ENCODE data around the gene PCDHGB4.
"Not testable (repeated sequence)": the region's sequence is repeated elsewhere in the genome, so short reads cannot be mapped to it uniquely, and the experiment has no call there.

Gene PCDHGB4

DNA sequence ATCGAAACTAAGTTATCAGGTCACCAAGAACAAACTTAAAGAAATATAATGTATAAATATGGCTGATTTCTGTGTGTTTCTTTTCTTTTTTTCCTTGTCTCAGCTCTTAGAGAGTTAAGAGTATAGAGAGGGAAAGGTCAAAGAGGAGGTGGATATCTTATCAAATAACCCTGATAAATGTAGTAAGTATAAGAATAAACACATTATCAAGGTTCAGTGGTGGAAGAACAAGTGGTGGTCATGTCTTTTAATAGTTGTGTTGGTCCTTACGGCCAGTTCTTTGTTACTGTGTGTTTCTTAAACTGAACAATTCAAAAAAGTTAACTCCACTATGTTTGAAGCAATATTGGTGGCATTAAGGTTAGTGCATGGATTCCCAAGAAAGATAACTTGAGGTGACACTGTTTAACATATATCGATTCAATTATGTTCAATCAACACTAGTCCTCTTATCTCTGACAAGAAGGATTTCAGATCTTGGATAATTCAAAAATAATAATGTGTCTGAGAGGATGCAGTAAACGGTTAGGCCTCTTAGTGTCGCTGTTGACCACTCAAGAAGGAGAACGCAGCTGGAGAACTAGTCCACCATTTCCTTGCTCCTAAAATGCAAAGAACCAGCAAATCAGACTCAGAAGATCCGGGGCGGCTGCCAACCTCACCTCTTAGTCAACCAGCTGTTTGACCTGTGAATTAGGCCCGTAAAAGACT lies 44.1 kb upstream of the PCDHGB4 start, which contains the start of gene PCDHGA3:
TSS of gene PCDHGA3 (plus strand) at position 588 of the 711 bp plus-strand sequence. CDS start 205 bp downstream, outside the sequence.
- Histone ChIP-seq H3K4me3 (ENCODE audit: low read length) (no peak within 1 kb of the TSS), H3K4me2 (ENCODE audit: low read depth, low read length) (no peak within 1 kb of the TSS), H4K20me1 (ENCODE audit: insufficient read depth, low read length) (no peaks in the 10 kb centered on the region), H3K9me3 (replicated peaks; ENCODE audit: insufficient read depth, low read length) (no peaks in the 10 kb centered on the region), H3F3A (ENCODE audit: insufficient read depth, low read length) (no peaks in the 10 kb centered on the region), H3K36me3 (replicated peaks; ENCODE audit: insufficient read depth, low read length) (no peaks in the 10 kb centered on the region), H3K27ac (ENCODE audit: low read length) (no peak within 1 kb of the TSS), H3K9me2 (replicated peaks; ENCODE audit: insufficient read depth, low read length) (no peaks in the 10 kb centered on the region), H3K4me1 (ENCODE audit: low read length) (no peaks in the 10 kb centered on the region), H2AFZ (ENCODE audit: low read length) (no peak within 1 kb of the TSS), H3K79me2 (ENCODE audit: low read length) (no peaks in the 10 kb centered on the region), H3K27me3 (replicated peaks; ENCODE audit: insufficient read depth, low read length) (no peaks in the 10 kb centered on the region; the same call in 1 of the 2 replicates), H3K9ac (ENCODE audit: low read length) (no peak within 1 kb of the TSS)
- peak; percentile 38 for DNase-seq
- TF ChIP-seq, protein P1, sequence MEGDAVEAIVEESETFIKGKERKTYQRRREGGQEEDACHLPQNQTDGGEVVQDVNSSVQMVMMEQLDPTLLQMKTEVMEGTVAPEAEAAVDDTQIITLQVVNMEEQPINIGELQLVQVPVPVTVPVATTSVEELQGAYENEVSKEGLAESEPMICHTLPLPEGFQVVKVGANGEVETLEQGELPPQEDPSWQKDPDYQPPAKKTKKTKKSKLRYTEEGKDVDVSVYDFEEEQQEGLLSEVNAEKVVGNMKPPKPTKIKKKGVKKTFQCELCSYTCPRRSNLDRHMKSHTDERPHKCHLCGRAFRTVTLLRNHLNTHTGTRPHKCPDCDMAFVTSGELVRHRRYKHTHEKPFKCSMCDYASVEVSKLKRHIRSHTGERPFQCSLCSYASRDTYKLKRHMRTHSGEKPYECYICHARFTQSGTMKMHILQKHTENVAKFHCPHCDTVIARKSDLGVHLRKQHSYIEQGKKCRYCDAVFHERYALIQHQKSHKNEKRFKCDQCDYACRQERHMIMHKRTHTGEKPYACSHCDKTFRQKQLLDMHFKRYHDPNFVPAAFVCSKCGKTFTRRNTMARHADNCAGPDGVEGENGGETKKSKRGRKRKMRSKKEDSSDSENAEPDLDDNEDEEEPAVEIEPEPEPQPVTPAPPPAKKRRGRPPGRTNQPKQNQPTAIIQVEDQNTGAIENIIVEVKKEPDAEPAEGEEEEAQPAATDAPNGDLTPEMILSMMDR (IDR thresholded peaks at IDR 0.05; ENCODE audit: low read length) = peak; percentile 37
- TF ChIP-seq EZH2 (optimal IDR thresholded peaks at IDR 0.05; ENCODE audit: low read depth, low read length) (no peak), EZH2phosphoT487 (IDR thresholded peaks at IDR 0.05; ENCODE audit: low read length) (no peak)

DNA sequence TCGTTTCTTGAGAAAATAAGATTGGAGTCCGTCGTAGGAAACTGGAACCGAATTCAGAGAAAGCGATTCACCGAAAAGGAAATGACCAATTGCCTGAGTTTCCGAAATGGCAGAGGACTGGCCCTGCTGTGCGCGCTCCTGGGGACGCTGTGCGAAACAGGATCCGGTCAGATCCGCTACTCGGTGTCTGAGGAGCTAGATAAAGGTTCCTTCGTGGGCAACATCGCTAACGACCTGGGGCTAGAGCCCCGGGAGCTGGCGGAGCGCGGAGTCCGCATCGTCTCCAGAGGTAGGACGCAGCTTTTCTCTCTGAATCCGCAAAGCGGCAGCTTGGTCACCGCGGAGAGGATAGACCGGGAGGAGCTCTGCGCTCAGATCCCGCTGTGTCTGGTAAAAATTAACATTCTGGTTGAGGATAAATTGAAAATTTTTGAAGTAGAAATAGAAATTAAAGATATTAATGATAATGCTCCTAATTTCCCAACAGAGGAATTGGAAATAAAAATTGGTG lies 43.5 kb upstream of the PCDHGB4 start:
- Histone ChIP-seq H3K79me2 (ENCODE audit: low read length) (no peaks in the 10 kb centered on the region), H3K4me1 (ENCODE audit: low read length) (no peaks in the 10 kb centered on the region), H3F3A (ENCODE audit: insufficient read depth, low read length) (no peaks in the 10 kb centered on the region), H3K9ac (ENCODE audit: low read length) (no peak overlapping the region), H3K9me3 (replicated peaks; ENCODE audit: insufficient read depth, low read length) (no peaks in the 10 kb centered on the region), H2AFZ (ENCODE audit: low read length) (no peak overlapping the region), H3K9me2 (replicated peaks; ENCODE audit: insufficient read depth, low read length) (no peaks in the 10 kb centered on the region), H3K4me3 (ENCODE audit: low read length) (no peak overlapping the region), H3K4me2 (ENCODE audit: low read depth, low read length) (no peak overlapping the region), H3K27me3 (replicated peaks; ENCODE audit: insufficient read depth, low read length) (no peaks in the 10 kb centered on the region; the same call in 1 of the 2 replicates), H3K36me3 (replicated peaks; ENCODE audit: insufficient read depth, low read length) (no peaks in the 10 kb centered on the region), H3K27ac (ENCODE audit: low read length) (no peak overlapping the region), H4K20me1 (ENCODE audit: insufficient read depth, low read length) (no peaks in the 10 kb centered on the region)
- TF ChIP-seq, protein P1 (IDR thresholded peaks at IDR 0.05; ENCODE audit: low read length) = no peak
- TF ChIP-seq EZH2phosphoT487 (IDR thresholded peaks at IDR 0.05; ENCODE audit: low read length) (no peak), EZH2 (optimal IDR thresholded peaks at IDR 0.05; ENCODE audit: low read depth, low read length) (no peak)
- no peak for DNase-seq

DNA sequence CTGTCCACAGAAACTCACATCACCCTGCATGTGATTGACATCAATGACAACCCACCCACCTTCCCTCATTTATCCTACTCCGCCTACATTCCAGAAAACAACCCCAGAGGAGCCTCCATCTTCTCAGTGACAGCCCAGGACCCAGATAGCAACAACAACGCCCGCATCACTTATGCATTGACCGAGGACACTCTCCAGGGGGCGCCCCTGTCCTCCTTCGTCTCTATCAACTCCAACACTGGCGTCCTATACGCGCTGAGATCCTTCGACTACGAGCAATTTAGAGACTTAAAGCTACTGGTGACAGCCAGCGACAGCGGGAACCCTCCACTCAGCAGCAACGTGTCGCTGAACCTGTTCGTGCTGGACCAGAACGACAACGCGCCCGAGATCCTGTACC lies 42.2 kb upstream of the PCDHGB4 start:
- Histone ChIP-seq H3K36me3 (replicated peaks; ENCODE audit: insufficient read depth, low read length) (no peaks in the 10 kb centered on the region), H3K79me2 (ENCODE audit: low read length) (no peaks in the 10 kb centered on the region), H3K4me1 (ENCODE audit: low read length) (no peaks in the 10 kb centered on the region), H3K27ac (ENCODE audit: low read length) (no peak overlapping the region), H3K27me3 (replicated peaks; ENCODE audit: insufficient read depth, low read length) (no peaks in the 10 kb centered on the region; the same call in 1 of the 2 replicates), H2AFZ (ENCODE audit: low read length) (no peak overlapping the region), H3F3A (ENCODE audit: insufficient read depth, low read length) (no peaks in the 10 kb centered on the region), H3K4me3 (ENCODE audit: low read length) (no peak overlapping the region), H3K9ac (ENCODE audit: low read length) (no peak overlapping the region), H3K4me2 (ENCODE audit: low read depth, low read length) (no peak overlapping the region), H3K9me2 (replicated peaks; ENCODE audit: insufficient read depth, low read length) (no peaks in the 10 kb centered on the region), H4K20me1 (ENCODE audit: insufficient read depth, low read length) (no peaks in the 10 kb centered on the region), H3K9me3 (replicated peaks; ENCODE audit: insufficient read depth, low read length) (no peaks in the 10 kb centered on the region)
- TF ChIP-seq, protein P1 (IDR thresholded peaks at IDR 0.05; ENCODE audit: low read length) = no peak
- TF ChIP-seq EZH2phosphoT487 (IDR thresholded peaks at IDR 0.05; ENCODE audit: low read length) (no peak), EZH2 (optimal IDR thresholded peaks at IDR 0.05; ENCODE audit: low read depth, low read length) (no peak)
- no peak for DNase-seq

DNA sequence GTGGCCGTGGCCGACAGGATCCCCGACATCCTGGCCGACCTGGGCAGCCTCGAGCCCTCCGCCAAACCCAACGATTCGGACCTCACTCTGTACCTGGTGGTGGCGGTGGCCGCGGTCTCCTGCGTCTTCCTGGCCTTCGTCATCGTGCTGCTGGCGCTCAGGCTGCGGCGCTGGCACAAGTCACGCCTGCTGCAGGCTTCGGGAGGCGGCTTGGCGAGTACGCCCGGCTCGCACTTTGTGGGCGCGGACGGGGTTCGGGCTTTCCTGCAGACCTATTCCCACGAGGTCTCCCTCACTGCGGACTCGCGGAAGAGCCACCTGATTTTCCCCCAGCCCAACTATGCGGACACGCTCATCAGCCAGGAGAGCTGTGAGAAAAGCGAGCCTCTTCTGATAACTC lies 41.5 kb upstream of the PCDHGB4 start:
- H3K79me2 ChIP-seq (ENCODE audit: low read length); DNase-seq; H3K4me3 ChIP-seq (ENCODE audit: low read length); H2AFZ ChIP-seq (ENCODE audit: low read length); H3K9me3 ChIP-seq (replicated peaks; ENCODE audit: insufficient read depth, low read length); H3K4me1 ChIP-seq (ENCODE audit: low read length); H3K27me3 ChIP-seq (replicated peaks; ENCODE audit: insufficient read depth, low read length); H3K9ac ChIP-seq (ENCODE audit: low read length); H3F3A ChIP-seq (ENCODE audit: insufficient read depth, low read length); H3K4me2 ChIP-seq (ENCODE audit: low read depth, low read length); H4K20me1 ChIP-seq (ENCODE audit: insufficient read depth, low read length); H3K27ac ChIP-seq (ENCODE audit: low read length); H3K36me3 ChIP-seq (replicated peaks; ENCODE audit: insufficient read depth, low read length); H3K9me2 ChIP-seq (replicated peaks; ENCODE audit: insufficient read depth, low read length): not testable (repeated sequence)
